GM18867 (cell line): ENCODE measurements around the gene C1GALT1.
A peak's percentile ranks its signal among the peaks of the same experiment; 100 is the strongest.
"Not testable (repeated sequence)": the region's sequence is repeated elsewhere in the genome, so short reads cannot be mapped to it uniquely, and the experiment has no call there.

Experiments
- ATAC-seq: cut with Tn5 transposase; IDR thresholded peaks from one replicate; pipeline ENCODE4 v1.9.1; 2021; ENCODE audit warnings: mild to moderate bottlenecking, moderate library complexity; ENCODE audit not compliant: unreplicated experiment

The C1GALT1 gene

DNA sequence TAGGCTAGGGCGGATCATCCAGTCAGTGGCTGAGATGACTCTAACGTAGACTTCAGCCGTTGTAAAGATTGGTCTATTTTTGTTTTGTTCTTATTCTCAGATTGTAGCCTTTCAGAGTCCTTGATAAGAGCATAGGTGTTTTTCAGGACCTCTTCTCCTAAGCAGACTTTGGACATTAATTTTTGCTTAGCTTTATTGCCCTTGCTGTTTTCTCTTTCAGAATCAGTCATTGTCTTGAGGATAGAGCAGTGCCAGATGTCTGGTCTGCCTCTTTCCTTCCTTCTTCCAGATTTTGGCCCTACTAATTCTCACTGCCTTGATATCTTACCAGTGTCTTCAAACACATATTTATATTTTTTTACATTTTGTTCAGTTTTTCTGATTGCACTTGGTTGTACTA, 49.5 kb downstream of the C1GALT1 start:
- ATAC-seq, result no peak

DNA sequence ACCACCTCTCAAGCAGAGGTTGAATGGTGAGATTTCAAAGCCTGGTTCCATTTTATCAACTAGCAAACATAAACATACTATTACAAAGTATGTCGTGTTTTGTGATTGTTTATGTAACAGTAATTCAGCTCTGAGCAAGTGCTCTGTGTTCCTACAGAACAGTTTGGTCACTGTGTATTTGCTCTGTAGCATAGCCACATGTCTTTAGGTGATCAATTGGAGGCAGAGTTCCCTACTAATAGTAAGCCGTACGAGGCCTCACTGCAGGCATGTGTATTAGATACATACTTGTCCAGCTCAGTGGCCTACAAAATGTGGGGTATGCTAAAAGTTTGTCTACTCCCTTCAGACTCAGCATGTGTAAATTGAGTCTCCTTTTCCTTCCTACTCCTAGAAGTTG, 53.0 kb downstream of the C1GALT1 start:
- no peak for ATAC-seq

DNA sequence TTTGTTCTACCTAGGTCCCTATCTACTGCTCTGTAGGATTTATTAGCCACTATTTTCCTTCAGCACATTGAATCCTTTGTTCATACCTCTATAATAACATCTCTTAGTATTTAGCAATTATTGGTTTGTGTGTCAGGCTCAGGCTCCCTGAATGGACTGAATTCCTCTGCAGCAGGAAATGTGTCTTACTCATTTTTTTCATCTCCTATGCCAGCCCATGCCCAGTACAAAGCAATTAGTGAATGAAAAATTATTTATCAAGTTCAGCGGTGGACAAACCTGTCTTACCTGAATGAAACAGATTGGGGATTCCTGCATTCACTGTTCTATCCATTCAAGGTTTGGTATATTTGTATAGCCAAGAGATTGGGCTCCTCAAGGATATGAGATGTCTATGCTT, 53.7 kb downstream of the C1GALT1 start:
- no peak for ATAC-seq

GRCh38 chr7:7237201-7237977, 55.0 kb downstream of the C1GALT1 start:
- peak; percentile 46 for ATAC-seq

DNA sequence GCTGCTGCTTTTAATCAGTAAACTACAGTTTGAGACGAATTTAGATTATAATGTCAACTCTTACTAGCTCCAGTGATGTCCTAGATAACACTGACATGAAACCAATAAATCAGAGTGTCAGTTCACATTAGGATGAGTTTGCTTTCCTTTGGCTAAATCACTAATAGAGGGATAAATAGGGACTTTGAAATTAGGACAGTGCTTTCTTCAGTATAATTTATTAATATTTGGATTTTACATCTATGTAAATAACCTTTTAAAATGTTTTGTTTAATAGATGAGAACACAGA, 55.6 kb downstream of the C1GALT1 start:
- no peak for ATAC-seq

GRCh38 chr7:7239346-7239745, 57.0 kb downstream of the C1GALT1 start:
- no peak for ATAC-seq

GRCh38 chr7:7242899-7243298, 60.6 kb downstream of the C1GALT1 start:
- no peak for ATAC-seq

DNA sequence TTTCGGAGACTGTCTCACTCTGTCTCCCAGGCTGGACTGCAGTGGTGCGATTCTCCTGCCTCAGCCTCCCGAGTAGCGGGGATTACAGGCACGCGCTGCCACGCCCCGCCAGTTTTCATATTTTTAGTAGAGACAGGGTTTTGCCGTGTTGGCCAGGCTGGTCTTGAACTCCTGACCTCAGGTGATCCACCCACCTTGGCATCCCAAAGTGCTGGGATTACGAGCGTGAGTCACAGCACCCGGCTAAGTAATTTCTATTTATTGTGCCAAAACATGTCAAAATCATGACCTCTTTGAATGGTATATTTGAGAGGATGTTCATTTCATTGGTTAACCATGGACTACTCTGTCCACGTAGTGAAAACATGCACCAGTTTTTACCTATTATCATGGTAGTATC, 62.9 kb downstream of the C1GALT1 start:
- not testable (repeated sequence) for ATAC-seq

- ATAC-seq, result no peak
Observed at GRCh38 chr7:7246223-7246622, 63.9 kb downstream of the C1GALT1 start.

- no peak for ATAC-seq
Observed at GRCh38 chr7:7247658-7248057, 65.3 kb downstream of the C1GALT1 start.

- no peak for ATAC-seq
Observed at GRCh38 chr7:7249814-7250213, 67.5 kb downstream of the C1GALT1 start.

DNA sequence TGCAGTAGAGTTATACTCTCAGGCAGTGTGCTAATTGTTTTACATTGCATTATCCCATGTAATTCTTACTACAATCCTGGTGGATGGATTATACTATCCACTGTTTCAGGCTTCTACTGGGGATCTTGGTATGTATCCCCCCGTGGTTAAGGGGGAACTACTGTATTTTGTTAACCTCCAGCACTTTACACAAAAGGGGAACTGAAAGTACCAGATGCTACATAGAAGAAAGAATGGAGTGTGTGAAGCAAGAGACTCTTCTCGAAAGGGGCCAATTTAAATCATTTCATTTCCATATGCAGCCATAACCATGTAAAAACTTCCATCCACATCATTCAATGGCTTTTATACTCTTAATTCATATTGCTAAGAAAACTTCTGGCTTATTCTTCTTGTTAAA, 69.4 kb downstream of the C1GALT1 start:
- ATAC-seq, result peak; percentile 97

DNA sequence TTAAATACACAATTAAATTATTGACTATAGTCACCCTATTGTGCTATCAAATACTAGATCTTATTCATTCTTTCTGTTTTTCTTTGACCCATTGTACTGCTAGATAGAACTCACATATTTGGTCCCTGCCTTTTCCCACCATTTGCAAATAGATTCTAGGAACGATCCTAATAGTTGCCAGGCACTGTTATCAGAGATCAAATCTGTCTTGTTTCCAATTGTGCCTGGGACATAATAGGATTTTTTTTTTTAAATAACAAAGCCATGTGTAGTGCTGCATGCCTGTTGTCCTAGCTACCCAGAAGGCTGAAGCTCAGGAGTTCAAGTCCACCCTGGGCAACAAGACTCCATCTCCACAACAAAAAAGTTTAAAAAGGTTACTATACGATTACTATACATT, 72.0 kb downstream of the C1GALT1 start:
- no peak for ATAC-seq

DNA sequence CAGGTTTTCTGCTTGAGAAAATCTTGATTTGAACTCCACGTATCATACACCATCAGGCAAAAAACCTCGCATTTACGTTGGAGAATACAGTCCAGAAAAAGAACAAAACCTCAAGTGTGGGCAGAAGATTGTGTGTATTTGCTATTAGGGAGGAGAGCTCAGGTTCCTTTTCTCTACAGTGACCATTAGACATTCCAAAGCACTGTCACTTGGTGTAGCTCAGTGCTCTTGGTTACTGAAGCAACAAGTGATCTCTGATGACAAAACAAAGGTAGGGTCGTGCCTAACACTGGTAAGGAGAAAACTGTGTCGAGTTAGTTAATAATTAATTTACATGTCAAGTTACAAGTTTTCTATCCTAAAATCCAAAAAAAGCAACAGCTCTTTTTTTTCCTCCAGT, 72.6 kb downstream of the C1GALT1 start:
- no peak for ATAC-seq

DNA sequence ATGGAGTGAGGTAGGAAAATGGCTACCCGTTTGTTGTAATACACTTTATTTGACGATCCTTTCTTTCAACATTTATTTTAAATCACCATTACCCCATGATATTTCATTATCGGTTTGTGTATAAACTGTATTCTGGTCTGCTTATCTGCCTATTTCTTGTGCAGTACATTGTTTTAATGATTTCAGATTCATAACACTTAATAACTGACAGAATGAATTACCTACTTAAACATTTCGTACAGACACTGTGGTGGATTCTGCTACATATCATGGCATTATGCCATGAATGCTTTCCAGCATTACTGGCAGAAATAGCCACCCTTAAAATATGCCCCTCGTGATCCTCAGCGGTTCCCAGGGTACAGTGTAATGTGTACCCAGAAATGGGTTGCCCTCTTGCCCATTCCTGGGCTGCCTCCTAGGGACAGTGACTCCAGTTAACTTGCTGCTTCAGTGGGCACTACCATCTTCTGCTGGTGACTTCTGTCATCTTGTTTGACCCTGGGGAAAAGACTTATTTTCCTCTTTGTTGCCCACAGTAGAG, 74.5 kb downstream of the C1GALT1 start:
- ATAC-seq, result no peak

GRCh38 chr7:7257899-7258692, 75.8 kb downstream of the C1GALT1 start:
- peak; percentile 90 for ATAC-seq

GRCh38 chr7:7261863-7262262, 79.5 kb downstream of the C1GALT1 start:
- ATAC-seq, result no peak

GRCh38 chr7:7263297-7264230, 81.2 kb downstream of the C1GALT1 start:
- no peak for ATAC-seq

- ATAC-seq, result no peak
Observed at GRCh38 chr7:7264306-7265040, 82.1 kb downstream of the C1GALT1 start.
